Fibroblast of pulmonary artery (primary cell): Measurements from ENCODE around the gene FSTL5.

Experiments used
- DNase-seq: peaks from one replicate; pipeline ENCODE4 v3.0.0-alpha.2; 2010; ENCODE audit warnings: low read depth
- H3K4me3 ChIP-seq: replicated peaks from 2 replicates; pipeline ENCODE4 v1.5.1; 2011; ENCODE audit warnings: low read depth, mild to moderate bottlenecking, control low read depth, low read length, moderate library complexity
- TF ChIP-seq, protein P1 (sequence below): IDR thresholded peaks from 2 replicates; pipeline ENCODE4 v1.5.1; 2011; ENCODE audit warnings: mild to moderate bottlenecking, control low read depth, low read length, inconsistent platforms; ENCODE audit errors: missing control alignments

Gene FSTL5

DNA sequence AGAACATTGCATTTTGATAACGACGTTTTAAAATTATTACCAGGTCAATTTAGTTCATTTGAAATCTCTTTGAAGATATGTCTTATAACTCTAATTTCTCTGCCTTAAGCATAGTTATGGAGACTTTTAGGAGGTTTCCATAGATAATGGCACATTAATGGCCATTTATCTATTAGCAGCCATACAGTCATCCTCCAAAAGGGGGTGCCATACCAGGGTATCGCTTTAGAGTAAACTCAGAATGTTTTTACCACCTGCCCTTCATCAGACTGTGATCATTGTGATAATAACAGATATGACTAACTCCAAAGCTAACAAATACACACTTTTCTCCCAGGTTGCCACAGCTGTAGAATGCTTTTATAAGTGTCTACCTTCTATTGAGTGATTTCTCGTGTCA, 461.5 kb downstream of the FSTL5 start:
- no peak for DNase-seq
- TF ChIP-seq, protein P1, sequence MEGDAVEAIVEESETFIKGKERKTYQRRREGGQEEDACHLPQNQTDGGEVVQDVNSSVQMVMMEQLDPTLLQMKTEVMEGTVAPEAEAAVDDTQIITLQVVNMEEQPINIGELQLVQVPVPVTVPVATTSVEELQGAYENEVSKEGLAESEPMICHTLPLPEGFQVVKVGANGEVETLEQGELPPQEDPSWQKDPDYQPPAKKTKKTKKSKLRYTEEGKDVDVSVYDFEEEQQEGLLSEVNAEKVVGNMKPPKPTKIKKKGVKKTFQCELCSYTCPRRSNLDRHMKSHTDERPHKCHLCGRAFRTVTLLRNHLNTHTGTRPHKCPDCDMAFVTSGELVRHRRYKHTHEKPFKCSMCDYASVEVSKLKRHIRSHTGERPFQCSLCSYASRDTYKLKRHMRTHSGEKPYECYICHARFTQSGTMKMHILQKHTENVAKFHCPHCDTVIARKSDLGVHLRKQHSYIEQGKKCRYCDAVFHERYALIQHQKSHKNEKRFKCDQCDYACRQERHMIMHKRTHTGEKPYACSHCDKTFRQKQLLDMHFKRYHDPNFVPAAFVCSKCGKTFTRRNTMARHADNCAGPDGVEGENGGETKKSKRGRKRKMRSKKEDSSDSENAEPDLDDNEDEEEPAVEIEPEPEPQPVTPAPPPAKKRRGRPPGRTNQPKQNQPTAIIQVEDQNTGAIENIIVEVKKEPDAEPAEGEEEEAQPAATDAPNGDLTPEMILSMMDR: no peak
- H3K4me3 ChIP-seq: no peak overlapping the region

DNA sequence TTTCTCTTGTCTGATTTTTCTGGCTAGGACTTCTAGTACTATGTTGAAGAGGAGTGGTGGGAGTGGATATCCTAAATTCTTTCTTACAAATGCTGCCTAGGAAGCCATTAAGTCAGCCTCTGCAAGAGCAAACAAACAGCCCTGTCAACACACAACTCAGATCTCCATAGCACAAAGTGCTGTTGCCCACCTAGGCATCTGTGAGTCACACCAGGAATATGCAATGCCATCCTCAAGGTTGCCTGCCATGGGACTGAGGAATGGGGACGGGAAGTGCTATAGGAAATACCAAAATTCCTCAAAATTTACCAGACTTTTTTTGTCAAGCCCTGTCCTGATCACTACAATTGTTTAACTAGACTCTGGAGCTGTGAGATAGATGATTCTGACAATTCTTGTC, 466.9 kb downstream of the FSTL5 start:
- no peak overlapping the region for H3K4me3 ChIP-seq
- TF ChIP-seq, protein P1: no peak
- DNase-seq: no peak

DNA sequence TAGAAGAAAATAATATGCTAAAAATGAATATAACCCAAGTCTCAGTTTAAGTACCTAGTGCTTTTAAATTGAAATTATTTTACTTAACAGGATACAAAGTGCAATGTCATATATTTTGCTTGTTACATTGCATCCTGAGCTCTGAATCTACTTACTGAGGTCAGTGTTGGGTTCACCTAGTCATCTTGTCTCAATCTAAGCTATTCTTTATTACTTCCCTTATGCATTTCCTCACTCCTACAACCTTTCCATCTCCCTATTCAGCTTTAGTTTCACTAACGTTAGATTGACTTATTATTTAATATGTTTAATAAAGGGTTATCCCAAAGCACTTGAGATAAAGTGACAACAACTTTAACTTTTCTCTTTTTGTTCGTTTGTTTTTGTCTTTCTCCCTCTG, 483.7 kb downstream of the FSTL5 start:
- no peak for DNase-seq
- H3K4me3 ChIP-seq: no peak overlapping the region
- TF ChIP-seq, protein P1: no peak

DNA sequence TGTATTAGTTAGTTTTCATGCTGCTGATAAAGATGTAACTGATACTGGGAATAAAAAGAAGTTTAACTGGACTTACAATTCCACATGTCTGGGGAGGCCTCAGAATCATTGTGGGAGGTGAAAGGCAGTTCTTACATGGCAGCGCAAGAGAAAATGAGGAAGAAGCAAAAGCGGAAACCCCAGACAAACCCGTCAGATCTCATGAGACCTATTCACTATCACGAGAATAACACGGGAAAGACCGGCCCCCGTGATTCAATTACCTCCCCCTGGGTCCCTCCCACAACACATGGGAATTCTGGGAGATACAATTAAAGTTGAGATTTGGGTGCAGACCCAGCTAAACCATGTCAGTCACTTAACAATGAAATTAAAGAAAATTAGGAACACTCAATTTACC, 499.1 kb downstream of the FSTL5 start:
- no peak overlapping the region for H3K4me3 ChIP-seq
- no peak for DNase-seq
- TF ChIP-seq, protein P1: no peak

DNA sequence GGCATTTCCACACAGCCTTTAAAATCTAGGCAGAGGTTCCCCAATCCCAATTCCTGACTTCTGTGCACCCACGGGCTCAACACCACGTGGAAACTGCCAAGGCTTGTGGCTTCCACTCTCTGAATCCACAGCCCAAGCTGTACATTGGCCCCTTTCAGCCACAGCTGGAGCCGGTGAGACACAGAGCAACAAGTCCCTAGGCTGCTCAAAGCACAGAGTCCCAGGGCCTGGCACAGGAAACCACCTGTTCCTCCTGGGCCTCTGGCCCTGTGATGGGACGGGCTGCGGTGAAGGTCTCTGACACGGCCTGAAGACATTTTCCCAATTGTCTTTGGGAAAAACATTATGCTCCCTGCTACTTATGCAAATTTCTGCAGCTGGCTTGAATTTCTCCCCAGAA, 500.0 kb downstream of the FSTL5 start:
- no peak overlapping the region for H3K4me3 ChIP-seq
- DNase-seq: no peak
- TF ChIP-seq, protein P1: no peak

DNA sequence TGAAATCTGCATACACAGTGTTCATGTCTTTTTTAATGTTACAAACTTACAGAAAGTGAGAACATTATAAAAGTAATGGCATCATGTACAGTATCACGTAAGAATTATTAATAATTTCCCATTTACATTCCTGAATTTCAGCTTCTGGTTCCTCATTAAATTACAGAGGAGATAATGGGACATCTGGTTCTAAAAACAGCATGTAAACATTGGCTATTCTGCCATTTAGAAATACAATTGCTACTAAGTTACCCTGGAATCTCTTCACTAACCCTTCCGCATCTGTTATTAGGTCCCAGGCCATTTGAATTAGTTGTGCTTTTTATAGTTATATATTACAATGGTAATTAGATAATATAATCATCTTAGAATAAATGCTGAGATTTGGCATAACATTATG, 505.1 kb downstream of the FSTL5 start:
- no peak for DNase-seq
- TF ChIP-seq, protein P1: no peak
- H3K4me3 ChIP-seq: no peak overlapping the region

DNA sequence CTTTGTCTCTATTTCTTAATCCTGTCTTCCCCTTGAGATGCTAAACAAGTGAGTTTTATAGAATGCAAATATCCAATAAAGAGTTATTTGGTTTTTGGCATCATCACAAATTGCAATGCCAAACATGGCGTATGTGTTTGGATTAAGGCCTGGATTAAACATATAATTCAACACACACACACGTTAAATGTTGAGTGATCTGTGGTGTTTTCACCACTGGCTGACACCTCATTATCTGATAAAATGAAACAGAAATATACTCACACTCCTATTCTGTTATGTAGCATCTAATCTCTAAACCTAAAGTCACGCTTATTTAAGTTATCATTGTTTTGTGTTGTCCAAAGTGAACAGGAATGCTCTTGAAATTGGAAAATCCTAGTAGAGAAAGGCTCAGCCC, 506.2 kb downstream of the FSTL5 start:
- no peak for DNase-seq
- H3K4me3 ChIP-seq: no peak overlapping the region
- TF ChIP-seq, protein P1: no peak
